Measurements from ENCODE around the gene IFT88.
A peak's percentile ranks its signal among the peaks of the same experiment; 100 is the strongest.

Gene IFT88

GRCh38 chr13:20689291-20689690 lies 122.3 kb downstream of the IFT88 start:
- no peak for DNase-seq

DNA sequence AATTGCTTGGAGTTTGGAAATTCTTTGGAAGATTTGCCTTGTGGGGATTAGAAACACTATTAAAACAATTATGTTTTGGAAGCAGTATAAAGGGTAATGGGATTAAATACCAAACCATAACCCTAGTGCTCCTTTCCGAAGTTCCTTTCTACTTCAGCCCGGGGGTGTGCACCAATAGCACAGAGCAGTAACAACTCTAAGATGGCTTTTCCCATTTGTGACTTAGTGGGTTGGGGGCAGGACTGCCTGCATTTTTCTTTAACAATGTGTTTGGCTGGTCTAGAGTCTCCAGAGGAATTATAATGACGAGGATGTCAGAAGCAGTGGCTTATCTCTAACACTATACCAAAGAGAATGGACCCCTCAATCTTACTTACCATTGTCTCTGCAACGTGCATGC lies 124.7 kb downstream of the IFT88 start:
- DNase-seq: no peak

DNA sequence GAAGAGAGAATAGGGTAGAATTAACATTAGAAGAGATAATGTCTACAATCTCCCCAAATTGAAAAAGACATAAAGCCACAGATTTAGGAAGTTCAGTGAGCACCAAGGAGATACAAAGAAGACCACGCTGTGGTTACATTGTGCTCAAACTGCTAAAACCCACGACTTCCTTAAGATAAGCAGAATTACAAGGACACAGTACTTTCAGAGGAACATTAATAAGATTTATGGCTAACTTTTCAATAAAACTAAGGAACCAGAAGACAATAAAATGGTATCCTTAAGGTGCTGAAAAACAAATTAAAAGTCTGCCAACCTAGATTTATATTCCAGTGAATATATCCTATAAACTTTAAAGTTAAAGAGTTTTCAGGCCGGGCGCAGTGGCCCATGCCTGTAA lies 129.1 kb downstream of the IFT88 start:
- DNase-seq: no peak

GRCh38 chr13:20699715-20700114 lies 132.8 kb downstream of the IFT88 start:
- DNase-seq: no peak

- DNase-seq: no peak
These were observed 133.3 kb downstream of the IFT88 start for GRCh38 chr13:20700288-20700687.

DNA sequence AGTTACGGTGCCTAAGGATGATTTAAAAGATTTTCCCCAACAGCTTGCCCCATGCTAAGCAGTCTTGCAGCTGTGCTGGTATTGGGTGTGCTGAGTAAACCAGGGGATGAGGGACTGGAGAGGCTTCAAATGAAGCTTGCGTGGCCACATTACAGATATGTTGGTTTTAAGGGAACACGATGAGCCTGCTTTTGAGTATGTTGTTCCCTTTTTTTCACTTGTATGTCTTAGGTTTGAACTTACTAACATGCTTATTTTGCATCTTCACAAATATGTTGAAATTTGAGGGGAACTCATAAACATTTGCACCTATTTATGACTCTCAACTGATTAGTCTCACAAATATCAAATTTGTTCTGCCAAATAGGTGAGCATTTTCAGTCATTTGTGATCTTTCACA lies 134.5 kb downstream of the IFT88 start:
- no peak for DNase-seq

DNA sequence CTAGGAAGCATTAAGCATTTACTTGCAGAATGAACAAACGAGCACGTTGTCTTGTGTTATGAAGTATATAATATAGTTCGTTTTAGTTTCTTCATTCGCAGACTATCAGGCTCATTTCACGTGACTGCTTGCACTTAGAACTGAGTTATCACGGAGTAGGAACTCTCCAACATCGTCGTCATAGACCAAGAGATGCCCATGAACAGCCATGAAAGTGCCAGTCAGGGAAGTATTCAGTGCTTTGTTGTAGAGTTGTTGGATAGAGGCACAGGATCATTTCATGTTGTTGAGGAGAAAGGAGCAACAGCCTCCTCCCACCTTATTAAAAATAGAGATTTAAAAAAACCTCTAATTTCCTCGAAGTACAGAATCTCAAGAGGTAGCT lies 135.6 kb downstream of the IFT88 start:
- no peak for DNase-seq

GRCh38 chr13:20702915-20703779 lies 136.2 kb downstream of the IFT88 start, which contains the start of gene IL17D:
IL17D (plus strand) TSS chr13:20703699; CDS start chr13:20704002, 303 bp downstream.
- DNase-seq: peak; percentile 32

DNA sequence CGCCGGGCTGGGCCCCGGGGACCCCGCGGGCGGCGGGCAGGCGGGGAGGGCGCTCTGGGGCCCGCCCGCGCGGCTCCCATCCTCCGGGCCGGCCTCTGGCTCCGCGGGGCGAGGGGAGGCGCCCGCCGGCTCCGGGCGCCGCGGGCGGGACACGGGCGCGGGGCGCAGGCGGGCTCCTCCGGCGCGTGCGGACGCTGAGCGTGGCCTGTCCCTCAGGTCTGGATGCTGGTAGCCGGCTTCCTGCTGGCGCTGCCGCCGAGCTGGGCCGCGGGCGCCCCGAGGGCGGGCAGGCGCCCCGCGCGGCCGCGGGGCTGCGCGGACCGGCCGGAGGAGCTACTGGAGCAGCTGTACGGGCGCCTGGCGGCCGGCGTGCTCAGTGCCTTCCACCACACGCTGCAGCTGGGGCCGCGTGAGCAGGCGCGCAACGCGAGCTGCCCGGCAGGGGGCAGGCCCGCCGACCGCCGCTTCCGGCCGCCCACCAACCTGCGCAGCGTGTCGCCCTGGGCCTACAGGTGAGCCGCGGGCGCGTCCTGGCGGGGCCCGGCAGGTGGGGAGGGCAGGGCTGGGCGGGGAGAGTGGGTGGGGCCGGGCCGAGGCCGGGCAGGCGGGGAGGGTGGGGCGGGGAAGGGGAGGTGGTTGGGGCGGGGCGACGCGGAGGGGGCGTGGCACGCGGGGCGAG lies 137.0 kb downstream of the IFT88 start:
- peak; percentile 84 for DNase-seq

DNA sequence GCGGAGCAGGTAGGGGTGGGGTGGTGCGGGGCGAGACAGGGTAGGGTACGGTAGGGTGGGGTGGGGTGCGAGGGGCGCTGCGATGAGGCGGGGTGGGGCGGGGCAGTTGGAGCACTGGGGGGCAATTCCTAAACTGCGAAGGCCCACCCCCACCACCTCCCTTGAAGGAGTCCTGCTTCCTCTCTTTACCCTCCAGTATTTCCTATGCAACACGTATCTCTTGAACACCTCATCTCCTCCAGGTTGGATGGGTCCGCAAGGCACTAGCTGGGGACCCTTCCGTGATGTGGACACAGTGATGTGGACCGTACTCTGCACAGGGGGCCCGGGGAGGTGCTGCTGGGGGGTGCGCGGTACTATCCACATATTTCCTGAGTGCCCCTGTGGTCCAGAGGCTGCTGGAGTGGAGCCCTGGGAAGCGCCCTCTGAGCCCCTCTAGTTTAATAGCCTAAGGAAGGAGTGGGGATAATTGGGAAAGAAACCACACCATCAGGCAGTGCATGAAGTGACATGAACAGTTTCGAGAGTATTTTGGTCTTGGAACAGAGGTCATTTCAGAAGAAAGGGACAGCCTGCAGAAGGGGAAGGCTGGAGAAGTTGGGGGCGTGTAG lies 137.6 kb downstream of the IFT88 start:
- no peak for DNase-seq

DNA sequence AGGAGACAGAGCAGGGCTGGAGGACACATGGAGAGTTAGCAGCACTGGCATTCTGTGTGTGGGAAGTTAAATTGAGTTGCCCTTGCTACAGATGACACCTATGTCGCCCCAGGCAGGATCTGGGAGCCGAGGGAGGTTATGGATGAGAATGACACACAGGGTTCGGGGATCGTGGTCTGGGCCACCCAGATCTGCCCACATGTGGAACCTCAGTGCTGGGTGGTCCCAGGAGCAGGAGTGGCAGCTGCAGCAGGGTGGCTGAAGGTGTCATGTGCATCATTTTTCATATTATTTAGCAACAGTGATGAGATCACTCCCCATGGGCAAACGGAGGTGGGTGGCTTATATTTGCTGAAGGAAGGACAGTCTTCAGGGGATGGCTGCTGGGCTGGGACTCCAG lies 139.7 kb downstream of the IFT88 start:
- DNase-seq: no peak

- DNase-seq: no peak
These were observed 141.3 kb downstream of the IFT88 start for GRCh38 chr13:20708216-20708615.

GRCh38 chr13:20709369-20709768 lies 142.4 kb downstream of the IFT88 start:
- DNase-seq: no peak

- DNase-seq: no peak
These were observed 142.8 kb downstream of the IFT88 start for GRCh38 chr13:20709782-20710181.

- no peak for DNase-seq
These were observed 144.5 kb downstream of the IFT88 start for GRCh38 chr13:20711301-20712044.

- DNase-seq: no peak
These were observed 146.0 kb downstream of the IFT88 start for GRCh38 chr13:20713014-20713376.

GRCh38 chr13:20713751-20714150 lies 146.8 kb downstream of the IFT88 start:
- DNase-seq: no peak

- no peak for DNase-seq
These were observed 147.2 kb downstream of the IFT88 start for GRCh38 chr13:20714161-20714560.

GRCh38 chr13:20714563-20715329 lies 147.8 kb downstream of the IFT88 start:
- DNase-seq: no peak

DNA sequence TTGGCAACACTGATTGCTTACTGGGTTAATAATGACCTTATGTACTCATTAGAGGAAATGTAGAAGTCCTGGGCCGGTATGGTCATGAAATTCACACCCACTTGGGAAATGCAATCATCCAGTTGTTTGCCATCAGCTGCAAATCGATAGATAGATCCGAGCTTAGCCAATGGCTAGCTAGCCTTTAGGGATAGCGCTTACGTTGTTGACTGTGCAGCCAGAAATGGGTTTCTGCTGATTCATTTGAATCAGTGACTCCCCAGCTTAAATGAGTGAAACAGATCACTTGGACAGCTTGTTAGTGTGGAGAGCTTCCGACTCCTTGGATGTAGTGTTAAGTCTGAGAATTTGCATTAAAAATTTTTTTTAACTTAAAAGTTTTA lies 148.4 kb downstream of the IFT88 start:
- DNase-seq: no peak

DNA sequence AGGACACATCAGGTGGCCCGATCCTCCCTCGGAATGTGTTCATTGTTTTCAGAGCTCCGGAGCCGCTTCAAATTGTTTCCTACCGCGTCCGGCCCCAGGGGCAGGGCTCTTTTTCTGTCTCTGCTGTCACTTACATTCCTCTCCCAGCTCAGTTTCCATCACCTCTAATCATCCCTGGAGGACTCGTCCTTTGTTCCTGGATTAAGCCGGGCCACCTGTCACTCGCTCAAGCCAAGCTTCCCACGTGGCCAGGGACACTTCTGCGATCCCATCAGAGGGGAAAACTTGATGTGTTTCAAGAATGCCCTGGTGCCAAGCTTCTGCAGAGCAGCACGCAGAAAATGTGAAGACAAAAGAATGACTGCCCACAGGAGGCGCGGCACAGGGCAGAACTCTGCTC lies 150.0 kb downstream of the IFT88 start:
- DNase-seq: no peak

All from CD4-positive, alpha-beta T cell treated with Interleukin-12 subunit alpha and Interleukin-12 subunit beta, for 1 hour (primary cell).